Measurements from ENCODE around the gene NEURL4.
"Not testable (repeated sequence)": the region's sequence is repeated elsewhere in the genome, so short reads cannot be mapped to it uniquely, and the experiment has no call there.

Gene NEURL4

DNA sequence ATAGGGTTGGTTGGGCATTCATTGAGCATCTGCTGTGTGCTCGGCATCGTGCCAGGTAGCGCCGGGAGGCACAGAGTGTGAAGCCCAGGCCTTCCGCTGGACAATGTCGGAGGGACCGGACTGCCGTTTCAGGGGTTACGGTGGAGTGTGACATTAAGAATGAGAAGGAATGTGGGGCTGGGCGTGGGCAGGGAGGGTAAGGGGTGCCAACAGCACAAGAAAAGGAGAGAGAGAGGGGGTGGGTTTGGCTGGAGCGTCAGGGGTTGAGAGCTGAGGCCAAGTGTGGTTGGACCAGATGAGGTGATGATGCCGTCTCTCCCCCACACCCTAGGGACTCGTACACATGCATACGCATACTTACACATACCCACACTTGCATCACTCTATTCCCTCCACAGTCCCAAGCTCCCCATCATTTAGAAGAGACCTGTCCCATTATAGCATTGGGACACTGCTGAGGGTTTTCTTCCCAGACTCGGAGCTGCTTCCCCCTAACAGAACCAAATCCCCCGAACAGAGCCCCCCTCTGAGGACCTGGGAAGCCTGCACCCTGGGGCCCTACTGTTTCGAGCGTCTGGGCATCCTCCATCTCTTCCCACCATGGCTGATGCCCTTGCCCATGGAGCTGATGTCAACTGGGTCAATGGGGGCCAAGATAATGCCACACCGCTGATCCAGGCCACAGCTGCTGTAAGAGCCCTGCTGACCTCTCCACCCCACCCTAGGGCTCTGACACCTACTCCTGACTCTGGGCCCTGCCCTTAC, 19.5 kb upstream of the NEURL4 start:
- Histone ChIP-seq H3K27ac (peak overlapping the region in 7 of 21 experiments; percentile 19 to 99 (median 97)), H3K4me3 (no peak overlapping the region)

DNA sequence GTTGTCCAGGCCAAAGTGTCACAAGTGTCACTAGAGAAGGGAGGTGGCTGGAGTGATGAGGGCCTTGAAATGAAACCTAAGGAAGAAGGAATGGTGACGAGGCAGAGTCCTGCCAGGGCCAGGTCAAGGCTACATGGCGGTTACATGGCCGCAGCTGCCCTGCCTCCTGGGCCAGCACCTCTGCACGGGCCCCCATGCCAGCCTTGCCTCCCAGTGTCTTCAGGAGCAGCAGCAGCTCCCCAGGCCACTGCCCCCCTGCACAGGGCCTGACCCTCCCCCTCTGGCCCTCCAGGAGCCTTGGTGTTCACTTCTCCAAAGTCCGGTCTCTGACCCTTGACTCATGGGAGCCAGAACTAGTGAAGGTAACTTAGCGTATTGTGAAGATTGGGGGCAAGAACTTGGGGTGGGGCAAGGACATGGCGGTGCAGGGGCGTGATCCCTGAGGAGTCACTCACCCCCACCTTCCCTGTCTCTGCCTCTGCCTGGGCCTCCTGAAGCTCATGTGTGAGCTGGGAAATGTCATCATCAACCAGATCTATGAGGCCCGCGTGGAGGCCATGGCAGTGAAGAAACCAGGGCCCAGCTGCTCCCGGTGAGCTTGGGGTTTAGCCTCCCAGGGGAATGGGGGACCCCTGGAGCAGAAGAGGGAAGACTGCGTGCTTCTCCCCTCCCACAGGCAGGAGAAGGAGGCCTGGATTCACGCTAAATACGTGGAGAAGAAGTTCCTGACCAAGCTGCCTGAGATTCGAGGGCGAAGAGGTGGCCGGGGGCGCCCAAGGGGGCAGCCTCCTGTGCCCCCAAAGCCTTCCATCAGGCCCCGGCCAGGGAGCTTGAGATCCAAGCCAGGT, 18.7 kb upstream of the NEURL4 start:
- H3K27ac ChIP-seq, result peak overlapping the region in 5 of 21 experiments; percentile 19 to 38 (median 27)

DNA sequence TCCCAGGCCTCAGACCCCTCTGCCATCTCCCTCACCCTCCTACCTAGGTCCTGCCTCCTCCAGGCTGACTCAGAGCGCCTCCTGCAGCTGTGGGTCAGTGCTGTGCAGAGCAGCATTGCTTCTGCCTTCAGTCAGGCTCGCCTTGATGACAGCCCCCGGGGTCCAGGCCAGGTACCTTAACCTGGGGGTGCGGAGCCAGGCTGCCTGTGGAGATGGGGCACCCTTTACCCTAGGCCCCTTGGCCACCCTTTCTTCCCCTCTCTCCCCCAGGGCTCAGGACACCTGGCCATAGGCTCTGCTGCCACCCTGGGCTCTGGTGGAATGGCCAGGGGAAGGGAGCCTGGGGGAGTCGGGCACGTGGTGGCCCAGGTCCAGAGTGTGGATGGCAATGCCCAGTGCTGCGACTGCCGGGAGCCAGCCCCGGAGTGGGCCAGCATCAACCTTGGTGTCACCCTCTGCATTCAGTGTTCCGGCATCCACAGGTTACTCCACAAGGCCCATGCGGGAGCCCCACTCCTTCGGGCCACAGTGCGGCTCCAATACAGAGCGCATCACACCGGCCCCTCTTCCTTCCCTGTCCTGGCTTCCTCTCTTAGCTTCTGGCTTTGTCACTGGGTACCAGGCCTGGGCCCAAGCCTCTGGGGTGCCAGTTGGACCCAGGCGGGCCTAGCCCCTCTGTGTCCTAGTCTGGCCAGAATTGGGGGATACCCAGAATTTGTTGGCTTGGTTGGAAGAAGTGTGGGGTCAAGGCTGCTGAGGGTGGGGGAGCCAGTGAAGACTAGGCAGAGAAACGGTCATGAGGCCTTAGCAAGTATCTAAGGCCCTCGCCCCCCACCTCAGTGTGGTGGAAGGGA, 17.9 kb upstream of the NEURL4 start:
- no peak overlapping the region for H3K27ac ChIP-seq
- no peak overlapping the region for H3K4me3 ChIP-seq

More for the DNA sequence above, 18.7 kb upstream of the NEURL4 start:
- H3K4me3 ChIP-seq, result no peak overlapping the region

DNA sequence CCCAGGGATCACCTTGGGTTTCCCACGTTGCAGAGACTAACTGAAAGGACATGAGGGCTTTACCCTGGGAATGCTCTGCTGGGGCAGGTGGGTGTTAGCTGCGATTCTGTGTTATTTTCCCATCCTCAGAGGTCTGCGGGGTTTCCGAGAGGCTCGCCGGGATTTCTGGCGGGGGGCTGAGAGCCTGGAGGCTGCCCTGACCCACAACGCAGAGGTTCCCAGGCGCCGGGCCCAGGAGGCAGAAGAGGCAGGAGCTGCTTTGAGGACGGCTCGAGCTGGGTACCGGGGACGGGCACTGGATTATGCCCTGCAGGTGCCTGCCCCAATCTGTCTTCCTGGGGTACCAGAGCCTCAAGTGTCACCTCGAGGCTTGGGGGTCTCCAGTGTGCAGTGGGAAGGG, 14.1 kb upstream of the NEURL4 start:
- H3K27ac ChIP-seq, result no peak overlapping the region
- no peak overlapping the region for H3K4me3 ChIP-seq

DNA sequence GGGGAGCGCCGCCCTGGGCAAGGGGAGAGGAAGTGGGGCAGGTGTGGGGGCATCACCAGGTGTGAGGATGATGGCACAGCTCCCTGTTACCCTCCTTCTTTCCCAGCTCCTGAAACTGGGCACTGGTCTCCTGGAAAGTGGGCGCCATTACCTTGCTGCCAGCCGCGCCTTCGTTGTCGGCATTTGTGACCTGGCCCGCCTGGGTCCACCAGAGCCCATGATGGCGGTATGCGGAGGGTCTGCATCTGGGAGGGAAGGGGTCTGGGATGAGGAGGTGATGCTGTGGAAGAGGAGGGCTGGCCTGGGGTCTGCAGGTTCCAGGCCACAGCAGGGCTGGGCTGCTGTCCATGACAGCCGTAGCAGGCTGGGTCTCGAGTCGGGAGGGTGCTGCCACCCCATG, 12.7 kb upstream of the NEURL4 start:
- H3K4me3 ChIP-seq, result no peak overlapping the region

DNA sequence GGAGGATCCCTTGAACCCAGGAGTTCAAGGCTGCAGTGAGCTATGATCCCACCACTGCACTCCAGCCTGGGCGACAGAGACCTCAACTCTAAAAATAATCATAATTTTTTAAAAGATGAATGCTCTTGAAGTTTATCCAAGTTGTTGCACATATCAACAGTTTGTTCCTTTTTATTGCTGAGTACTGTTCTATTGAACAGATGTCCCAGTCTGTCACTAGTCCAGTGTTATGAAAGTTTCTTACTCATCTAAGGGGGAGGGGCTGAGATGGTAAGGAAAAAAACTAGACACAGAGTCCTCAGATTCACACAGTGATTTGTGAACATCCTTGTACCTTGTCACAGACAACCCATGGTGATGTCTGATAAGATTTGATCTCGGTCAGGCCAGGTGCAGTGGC, 11.0 kb upstream of the NEURL4 start:
- Histone ChIP-seq H3K27ac (peak overlapping the region in 1 of 21 experiments; percentile 20), H3K4me3 (no peak overlapping the region)

More for the DNA sequence above, 12.7 kb upstream of the NEURL4 start:
- H3K27ac ChIP-seq, result no peak overlapping the region

DNA sequence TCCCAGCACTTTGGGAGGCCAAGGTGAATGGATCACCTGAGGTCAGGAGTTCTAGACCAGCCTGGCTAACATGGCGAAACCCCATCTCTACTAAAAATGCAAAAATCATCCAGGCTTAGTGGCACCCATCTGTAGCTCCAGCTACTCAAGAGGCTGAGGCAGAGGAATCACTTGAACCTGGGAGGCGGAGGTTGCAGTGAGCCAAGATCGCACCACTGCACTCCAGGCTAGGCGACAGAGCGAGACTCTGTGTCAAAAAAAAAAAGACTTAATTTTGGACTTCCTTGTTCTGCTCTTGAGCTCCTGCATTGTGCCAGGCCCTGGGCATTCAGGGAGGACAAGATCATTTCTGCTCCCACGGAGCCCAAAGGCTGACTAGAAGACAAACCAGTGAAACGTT, 8.5 kb upstream of the NEURL4 start:
- H3K4me3 ChIP-seq, result peak overlapping the region in 6 of 7 experiments; percentile 18 to 47 (median 34)
- H3K27ac ChIP-seq, result peak overlapping the region in 11 of 21 experiments; percentile 43 to 96 (median 81)

DNA sequence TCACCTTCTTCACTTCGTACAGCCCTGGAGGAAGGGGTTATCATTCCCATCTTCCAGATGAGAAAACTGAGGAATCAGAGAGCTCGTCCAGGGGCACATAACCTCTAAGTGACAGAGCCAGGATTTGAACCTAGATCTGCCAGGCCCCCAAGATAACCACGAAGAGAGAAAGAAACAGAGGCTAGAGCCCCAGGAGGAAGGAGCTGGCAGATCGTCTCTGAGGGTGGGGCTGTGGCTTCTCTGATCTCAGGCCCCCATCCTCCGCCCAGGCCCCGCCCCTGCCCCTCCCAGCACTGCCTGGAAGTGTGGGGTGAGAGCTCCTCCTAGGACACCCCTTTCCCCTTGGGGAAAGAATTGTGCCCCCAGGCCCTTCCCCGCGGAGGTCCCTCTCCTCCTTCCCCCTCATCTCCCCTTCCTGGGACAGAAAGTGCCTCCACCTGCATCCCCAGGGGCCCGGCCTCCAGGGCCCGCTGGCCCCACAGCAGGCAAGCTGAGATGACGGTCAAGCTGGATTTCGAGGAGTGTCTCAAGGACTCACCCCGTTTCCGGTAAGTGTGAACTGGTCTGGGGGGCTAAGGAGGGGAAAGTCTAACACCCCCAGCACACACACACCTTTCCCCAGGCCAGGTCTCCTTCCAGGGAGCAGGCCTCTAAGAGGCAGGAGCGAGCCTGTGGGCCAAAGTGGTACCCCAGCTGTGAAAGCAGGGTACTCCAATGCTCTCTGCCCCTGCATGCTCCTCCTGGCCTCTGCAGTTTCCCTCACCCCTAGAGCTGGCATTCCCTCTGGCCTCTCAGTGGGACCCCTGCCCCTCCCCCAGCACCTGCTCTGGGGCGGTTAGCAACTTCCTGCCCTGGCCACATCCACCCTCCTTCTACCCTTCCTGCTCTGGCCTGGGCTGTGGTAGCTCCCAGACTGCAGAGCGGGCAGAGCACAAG, 7.4 kb upstream of the NEURL4 start, which contains the start of gene ACAP1:
Gene ACAP1, plus strand, starts transcription at position 290 of the 936 bp plus-strand sequence. Its CDS starts 206 bp downstream, at position 496.
- peak within 1 kb of the TSS; percentile 18 to 47 (median 33) for H3K4me3 ChIP-seq
- H3K27ac ChIP-seq, result peak within 1 kb of the TSS in 16 of 21 experiments; percentile 6 to 96 (median 73)

DNA sequence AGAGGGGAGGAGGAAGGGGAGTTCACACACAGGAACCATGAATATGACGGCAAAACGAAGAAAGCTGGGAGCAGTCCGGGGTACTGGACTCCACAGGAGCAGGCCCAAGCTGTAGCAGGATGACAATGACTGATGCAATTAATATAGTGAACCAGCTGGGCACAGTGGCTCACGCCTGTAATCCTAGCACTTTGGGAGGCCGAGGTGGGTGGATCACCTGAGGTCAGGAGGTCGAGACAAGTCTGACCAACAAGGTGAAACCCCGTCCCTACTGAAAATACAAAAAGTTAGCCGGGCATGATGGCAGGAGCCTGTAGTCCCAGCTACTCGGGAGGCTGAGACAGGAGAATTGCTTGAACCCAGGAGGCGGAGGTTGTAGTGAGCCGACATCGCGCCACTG, 6.6 kb upstream of the NEURL4 start:
- peak overlapping the region in 11 of 21 experiments; percentile 43 to 96 (median 73) for H3K27ac ChIP-seq
- not testable (repeated sequence) for H3K4me3 ChIP-seq

DNA sequence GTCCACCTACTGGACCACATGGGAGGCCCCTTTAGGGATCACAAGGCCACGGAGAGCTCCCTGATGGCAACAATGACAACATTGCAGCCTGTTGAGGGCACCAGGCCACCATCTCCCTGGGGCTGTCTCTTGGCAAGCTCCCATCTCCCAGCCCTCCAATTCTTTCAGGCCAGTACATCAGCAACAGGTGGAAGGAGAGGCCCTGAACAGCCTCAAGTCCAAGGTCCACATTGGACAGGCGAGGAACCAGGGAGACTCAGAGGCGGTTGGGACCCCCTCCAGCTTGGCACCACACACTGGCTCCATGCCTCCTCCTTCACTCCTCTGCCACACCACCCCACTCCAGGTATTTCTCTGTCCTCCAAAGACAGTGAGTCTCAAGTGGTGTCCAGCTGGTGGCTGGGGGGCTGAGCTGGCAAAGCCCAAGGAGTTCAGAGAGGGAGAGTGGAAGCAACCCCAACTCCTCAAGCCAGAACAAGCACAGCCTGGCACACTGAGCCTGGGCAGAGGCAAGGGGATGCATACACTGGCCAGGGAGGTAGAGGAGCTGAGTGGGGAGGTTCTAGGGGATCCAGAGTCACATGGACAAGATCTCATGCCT, 5.9 kb upstream of the NEURL4 start:
- H3K27ac ChIP-seq, result peak overlapping the region in 5 of 21 experiments; percentile 85 to 96 (median 94)
- H3K4me3 ChIP-seq, result no peak overlapping the region

DNA sequence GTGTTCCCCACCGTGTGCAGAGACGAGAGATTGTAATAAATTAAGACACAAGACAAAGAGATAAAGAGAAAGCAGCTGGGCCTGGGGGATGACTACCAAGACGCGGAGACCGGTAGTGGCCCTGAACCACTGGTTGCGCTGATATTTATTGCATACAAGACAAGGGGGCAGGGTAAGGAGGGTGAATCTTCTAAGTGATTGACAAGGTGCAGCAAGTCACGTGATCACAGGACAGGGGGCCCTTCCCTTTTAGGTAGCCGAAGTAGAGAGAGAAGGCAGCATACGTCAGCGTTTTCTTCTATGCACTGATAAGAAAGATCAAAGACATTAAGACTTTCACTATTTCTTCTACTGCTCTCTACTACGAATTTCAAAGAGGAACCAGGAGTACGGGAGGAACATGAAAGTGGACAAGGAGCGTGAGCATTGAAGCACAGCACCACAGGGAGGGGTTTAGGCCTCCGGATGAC, 3.5 kb upstream of the NEURL4 start:
- not testable (repeated sequence) for H3K4me3 ChIP-seq
- peak overlapping the region in 3 of 21 experiments; percentile 44 to 59 (median 58) for H3K27ac ChIP-seq

DNA sequence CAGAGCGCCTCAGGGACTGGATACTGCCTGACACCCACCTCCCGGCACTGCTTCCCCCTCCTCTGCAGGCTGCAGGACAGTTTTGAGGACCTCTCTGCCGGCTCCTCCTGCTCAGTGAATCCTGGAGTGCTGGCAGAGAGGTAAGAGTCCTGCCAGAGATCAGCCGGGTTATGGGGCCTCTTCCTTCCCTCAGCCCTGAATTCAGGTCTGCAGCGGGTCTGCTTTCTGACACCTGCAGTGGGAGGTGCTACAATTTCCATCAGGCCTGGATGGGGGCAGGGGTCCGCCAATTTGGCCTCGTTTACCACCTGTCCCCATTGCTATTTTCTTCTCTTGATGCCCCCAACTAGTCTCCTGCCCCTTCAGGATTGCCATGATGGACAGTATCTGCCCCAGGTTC, 3.0 kb upstream of the NEURL4 start:
- peak overlapping the region in 4 of 21 experiments; percentile 34 to 59 (median 51) for H3K27ac ChIP-seq
- no peak overlapping the region for H3K4me3 ChIP-seq

DNA sequence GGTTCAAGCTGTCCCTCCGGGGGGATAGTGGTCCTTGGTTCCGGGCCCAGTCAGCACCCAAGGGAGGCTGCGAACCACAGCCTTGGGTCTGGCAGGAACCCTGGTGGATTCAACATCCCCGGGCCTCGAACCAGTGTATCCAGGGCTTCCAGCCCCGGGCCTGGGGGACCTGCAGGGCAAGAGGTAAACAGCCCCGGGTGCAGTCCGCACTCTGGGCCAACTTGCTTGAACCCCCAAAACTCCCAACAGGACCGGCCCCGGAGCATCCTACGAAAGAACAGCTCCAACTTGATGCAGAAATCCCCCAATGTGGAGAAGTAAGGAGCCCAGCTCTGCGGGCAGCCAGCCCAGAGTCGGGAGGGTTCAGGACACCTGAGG, 1.5 kb upstream of the NEURL4 start:
- Histone ChIP-seq H3K27ac (peak overlapping the region in 20 of 21 experiments; percentile 37 to 97 (median 91)), H3K4me3 (peak overlapping the region; percentile 57 to 88 (median 74))

DNA sequence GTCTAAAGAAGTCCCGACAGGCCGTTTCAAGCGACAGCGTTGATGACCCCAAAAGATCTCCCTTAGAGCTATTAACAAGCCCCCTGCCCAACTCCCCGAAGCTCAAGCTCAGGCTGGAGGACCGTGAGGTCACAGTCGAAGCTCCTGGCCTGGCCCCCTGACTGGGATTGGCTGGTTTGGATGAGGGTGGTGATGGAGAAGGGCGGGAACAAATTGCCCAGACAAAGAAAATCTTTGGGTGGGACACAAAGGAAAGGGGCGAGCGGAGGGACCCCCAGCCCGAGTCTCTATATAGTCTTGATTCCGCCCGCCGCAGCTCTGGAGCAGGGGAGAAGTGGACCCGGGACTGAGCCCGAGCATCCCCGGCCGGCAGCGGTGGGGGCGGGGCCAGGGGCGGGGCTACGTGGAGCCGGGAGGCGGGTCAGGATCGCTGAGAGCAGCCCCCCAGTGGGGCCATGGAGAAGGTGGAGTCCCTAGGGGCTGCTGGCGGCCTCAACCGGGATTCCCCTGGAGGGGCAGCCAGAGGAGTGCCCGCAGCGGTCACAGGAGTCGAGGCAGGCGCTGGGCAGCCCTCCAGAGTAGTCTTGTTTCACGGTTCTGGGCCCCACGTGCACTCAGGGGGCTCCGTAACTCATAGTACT, 982 bp upstream of the NEURL4 start:
- H3K27ac ChIP-seq, result peak overlapping the region; percentile 48 to 97 (median 92)
- peak overlapping the region; percentile 57 to 88 (median 74) for H3K4me3 ChIP-seq

DNA sequence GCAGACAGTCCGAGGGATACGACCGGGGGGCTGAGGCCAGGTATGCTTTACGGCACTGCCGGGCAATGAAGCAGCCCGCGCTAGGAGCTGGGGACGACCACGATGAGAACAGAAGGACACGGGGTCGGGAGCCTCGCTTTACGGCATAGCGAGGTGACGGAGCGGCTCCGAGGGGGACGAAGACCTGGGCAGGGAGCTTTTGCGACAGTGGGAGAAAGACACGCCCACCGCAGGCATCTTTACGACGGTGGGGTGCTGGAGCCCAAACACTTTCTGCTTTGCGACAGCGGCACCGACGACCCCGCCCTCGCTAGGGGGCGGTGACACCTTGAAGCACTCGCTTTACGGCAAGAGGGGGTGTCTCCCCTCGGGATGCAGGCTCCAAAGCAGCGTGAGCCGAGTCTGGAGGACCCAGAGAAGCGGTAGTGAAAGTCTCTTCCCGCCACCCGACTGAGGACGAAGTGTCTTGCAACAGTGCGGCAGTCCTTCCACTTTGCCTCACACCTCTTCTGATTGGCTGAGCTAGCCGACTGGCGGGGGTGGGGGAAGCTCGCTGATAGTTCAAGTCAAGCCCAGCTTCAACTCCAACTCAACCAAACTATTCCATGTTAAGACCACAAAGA, 350 bp upstream of the NEURL4 start:
- Histone ChIP-seq H3K27ac (peak overlapping the region; percentile 48 to 97 (median 92)), H3K4me3 (peak overlapping the region; percentile 57 to 88 (median 74))

DNA sequence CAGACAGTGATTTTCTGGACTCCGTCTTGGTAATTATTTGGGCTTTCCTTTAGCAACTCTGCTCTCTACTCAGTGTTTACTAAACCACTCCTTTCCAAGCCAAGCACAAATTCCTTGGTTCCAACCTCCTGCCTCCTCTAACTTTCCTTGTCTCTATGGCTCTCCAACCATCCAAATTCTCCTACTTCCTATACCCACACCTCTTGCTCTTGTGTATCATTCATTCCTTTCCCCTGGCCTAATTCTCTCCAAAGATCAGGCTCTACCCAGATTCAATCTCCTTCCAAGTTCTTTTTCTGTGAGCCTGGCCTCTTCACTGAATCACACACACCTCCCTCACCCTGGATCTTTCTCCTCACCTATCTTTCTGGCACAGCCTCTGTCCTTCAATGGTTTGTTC, 1.1 kb downstream of the NEURL4 start:
- peak overlapping the region in 6 of 21 experiments; percentile 89 to 97 (median 91) for H3K27ac ChIP-seq

DNA sequence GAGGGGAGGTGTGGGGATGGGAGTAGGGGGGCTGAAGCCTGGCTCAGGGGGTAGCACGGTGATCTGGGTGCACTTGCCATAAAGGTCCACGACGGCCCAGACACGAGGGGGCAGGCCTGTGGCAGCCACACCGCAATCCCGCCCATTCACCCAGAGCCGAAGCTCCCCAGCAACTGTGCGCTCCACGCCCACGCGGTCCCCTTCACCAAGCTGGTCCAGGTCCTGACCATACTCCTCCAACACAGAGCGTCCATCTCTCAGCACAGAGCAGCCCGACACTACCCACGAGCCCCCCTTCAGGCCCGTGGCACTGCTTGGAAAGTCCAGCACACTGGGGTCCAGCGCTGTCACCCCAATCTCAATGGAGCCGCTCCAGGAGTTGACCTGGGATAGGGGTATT, 1.6 kb downstream of the NEURL4 start:
- Histone ChIP-seq H3K27ac (no peak overlapping the region), H3K4me3 (no peak overlapping the region)

More for the DNA sequence above, 1.1 kb downstream of the NEURL4 start:
- peak overlapping the region in 1 of 7 experiments; percentile 71 for H3K4me3 ChIP-seq
